OCI-LY7 (cell line): ENCODE data around the gene EPAS1. TPM values are rescaled to one million over a fixed set of nuclear protein-coding genes. Genes with fewer than 3 reads are reported as not detected.

Source experiments
- BruUV-seq: library from RNA; stranded (reverse); fragments of 400-500 nt; replicated peaks from 2 replicates; lab custom pipeline; 2021; lab: Mats Ljungman, UMichigan
- CTCF ChIA-PET: fragments of 300-600 bp; sonication (Branson Sonifier 250); formaldehyde crosslinking; loops from one replicate; lab custom pipeline; 2022; ENCODE audit warnings: antibody characterized with exemption; ENCODE audit not compliant: unreplicated experiment; lab: Charles Lee
- POLR2A ChIA-PET: fragments of 300-600 bp; sonication (Branson Sonifier 250); formaldehyde crosslinking; loops from one replicate; lab custom pipeline; 2022; ENCODE audit warnings: antibody characterized with exemption; lab: Charles Lee
- DNase-seq: peaks from one replicate; pipeline ENCODE4 v3.0.0-alpha.2; 2015; ENCODE audit warnings: low spot score
- H2AFZ ChIP-seq: fragments of 200-600 bp; sonication (generic), shearing (Covaris generic); 2 replicates; pipeline ENCODE4 v1.6.1; 2014; ENCODE audit warnings: mild to moderate bottlenecking, antibody characterized with exemption, low read length, moderate library complexity
- H3K27ac ChIP-seq: fragments of 200-600 bp; sonication (generic); 2 replicates; pipeline ENCODE4 v1.5.1; 2014; ENCODE audit warnings: mixed run types, low read depth, mild to moderate bottlenecking, moderate library complexity, low read length, inconsistent platforms; ENCODE audit not compliant: poor library complexity, severe bottlenecking
- H3K36me3 ChIP-seq: fragments of 200-600 bp; sonication (generic); 2 replicates; pipeline ENCODE4 v1.6.1; 2014; ENCODE audit warnings: mild to moderate bottlenecking, antibody characterized with exemption, low read length, moderate library complexity, mixed read lengths; ENCODE audit not compliant: insufficient read depth
- H3K4me1 ChIP-seq: fragments of 200-600 bp; sonication (generic); 2 replicates; pipeline ENCODE4 v1.5.1; 2014; ENCODE audit warnings: mild to moderate bottlenecking, low read length; ENCODE audit not compliant: insufficient read depth, poor library complexity, severe bottlenecking
- H3K4me2 ChIP-seq: fragments of 200-600 bp; sonication (generic); 2 replicates; pipeline ENCODE4 v1.6.1; 2014; ENCODE audit warnings: mild to moderate bottlenecking, low read length
- H3K4me3 ChIP-seq: fragments of 200-600 bp; sonication (generic); 2 replicates; pipeline ENCODE4 v1.5.1; 2014; ENCODE audit warnings: mild to moderate bottlenecking, low read depth, low read length; ENCODE audit not compliant: poor library complexity, severe bottlenecking
- H3K79me2 ChIP-seq: fragments of 200-600 bp; sonication (generic); 2 replicates; pipeline ENCODE4 v1.6.1; 2016; ENCODE audit warnings: low read depth, mild to moderate bottlenecking, low read length, moderate library complexity, mixed read lengths; ENCODE audit not compliant: insufficient read depth
- H3K9me2 ChIP-seq: fragments of 200-600 bp; sonication (generic); 2 replicates; pipeline ENCODE4 v1.6.1; 2016; ENCODE audit warnings: mild to moderate bottlenecking, low read length, mixed read lengths; ENCODE audit not compliant: insufficient read depth
- H3K9me3 ChIP-seq: fragments of 200-600 bp; sonication (generic); 2 replicates; pipeline ENCODE4 v1.6.1; 2014; ENCODE audit warnings: mild to moderate bottlenecking, mixed run types, low read length, mixed read lengths
- H4K20me1 ChIP-seq: fragments of 200-600 bp; sonication (generic); 2 replicates; pipeline ENCODE4 v1.6.1; 2014; ENCODE audit warnings: mild to moderate bottlenecking, antibody characterized with exemption, low read length, moderate library complexity, mixed read lengths; ENCODE audit not compliant: insufficient read depth
- EZH2phosphoT487 ChIP-seq: fragments of 200-600 bp; sonication (generic); IDR thresholded peaks from 2 replicates; pipeline ENCODE4 v1.6.1; 2018; ENCODE audit warnings: low read depth, borderline replicate concordance, mild to moderate bottlenecking, mixed run types, antibody characterized with exemption, low read length, moderate library complexity, mixed read lengths
- intact Hi-C: fragments of 100-400 bp; cut with micrococcal nuclease; formaldehyde crosslinking; loops from one replicate; pipeline ENCODE4 v1.10.0; 2022; ENCODE audit not compliant: unreplicated experiment
- total RNA-seq, 2 experiments: library from RNA; depleted of rRNA in 1 of 2; stranded (reverse); fragments of >200 nt in 1 of 2; shearing (Covaris generic) in 1 of 2; gene quantifications; 2 replicates each; pipeline ENCODE4 v1.2.3, GENCODE V29; 2014 to 2022
- TF ChIP-seq, protein P1 (sequence below): fragments of 200-600 bp; sonication (generic); conservative IDR thresholded peaks from 2 replicates; pipeline ENCODE4 v1.5.1; 2014; ENCODE audit warnings: mild to moderate bottlenecking, antibody characterized with exemption, low read length, moderate library complexity, mixed read lengths

EPAS1 gene
- total RNA-seq, 2 experiments from 2014 or later = 0.74 TPM; not detected in 1

DNA sequence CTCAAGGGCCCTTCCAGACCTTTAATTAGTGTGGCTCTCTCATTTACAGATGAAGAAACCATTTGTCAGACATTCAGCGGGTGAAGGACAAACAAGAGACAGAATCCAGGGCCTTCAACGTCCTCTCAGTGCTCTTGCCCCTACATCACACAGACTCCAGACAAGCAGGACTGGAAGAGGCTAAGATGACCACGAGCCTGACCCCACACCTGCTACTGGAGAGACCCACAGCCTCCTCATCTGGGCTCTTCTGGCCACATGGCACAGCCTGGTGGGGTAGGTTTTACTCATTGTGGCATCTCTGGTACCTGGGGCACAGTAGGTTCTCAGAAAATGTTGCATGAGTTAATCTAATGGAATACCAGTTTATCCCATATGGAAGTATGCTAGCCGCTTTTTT, 112.5 kb downstream of the EPAS1 start:
- Histone ChIP-seq H3K27ac (no peak overlapping the region), H3K4me1 (no peaks in the 10 kb centered on the region), H3K9me2 (no peaks in the 10 kb centered on the region), H2AFZ (no peak overlapping the region), H3K4me3 (no peak overlapping the region), H3K4me2 (no peak overlapping the region), H3K9me3 (no peaks in the 10 kb centered on the region), H3K79me2 (no peaks in the 10 kb centered on the region), H3K36me3 (no peaks in the 10 kb centered on the region), H4K20me1 (no peaks in the 10 kb centered on the region)
- intact Hi-C loops = no loop called here
- no TSS peak for BruUV-seq
- TF ChIP-seq EZH2phosphoT487 = no peak
- TF ChIP-seq, protein P1, sequence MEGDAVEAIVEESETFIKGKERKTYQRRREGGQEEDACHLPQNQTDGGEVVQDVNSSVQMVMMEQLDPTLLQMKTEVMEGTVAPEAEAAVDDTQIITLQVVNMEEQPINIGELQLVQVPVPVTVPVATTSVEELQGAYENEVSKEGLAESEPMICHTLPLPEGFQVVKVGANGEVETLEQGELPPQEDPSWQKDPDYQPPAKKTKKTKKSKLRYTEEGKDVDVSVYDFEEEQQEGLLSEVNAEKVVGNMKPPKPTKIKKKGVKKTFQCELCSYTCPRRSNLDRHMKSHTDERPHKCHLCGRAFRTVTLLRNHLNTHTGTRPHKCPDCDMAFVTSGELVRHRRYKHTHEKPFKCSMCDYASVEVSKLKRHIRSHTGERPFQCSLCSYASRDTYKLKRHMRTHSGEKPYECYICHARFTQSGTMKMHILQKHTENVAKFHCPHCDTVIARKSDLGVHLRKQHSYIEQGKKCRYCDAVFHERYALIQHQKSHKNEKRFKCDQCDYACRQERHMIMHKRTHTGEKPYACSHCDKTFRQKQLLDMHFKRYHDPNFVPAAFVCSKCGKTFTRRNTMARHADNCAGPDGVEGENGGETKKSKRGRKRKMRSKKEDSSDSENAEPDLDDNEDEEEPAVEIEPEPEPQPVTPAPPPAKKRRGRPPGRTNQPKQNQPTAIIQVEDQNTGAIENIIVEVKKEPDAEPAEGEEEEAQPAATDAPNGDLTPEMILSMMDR = no peak
- CTCF ChIA-PET = no interaction called here
- no peak for DNase-seq
- POLR2A ChIA-PET = interaction anchor here (0.7 kb wide), 1 partner anchor 25 kb away, joined by 3 read pairs; no protein-coding TSS in a partner anchor

DNA sequence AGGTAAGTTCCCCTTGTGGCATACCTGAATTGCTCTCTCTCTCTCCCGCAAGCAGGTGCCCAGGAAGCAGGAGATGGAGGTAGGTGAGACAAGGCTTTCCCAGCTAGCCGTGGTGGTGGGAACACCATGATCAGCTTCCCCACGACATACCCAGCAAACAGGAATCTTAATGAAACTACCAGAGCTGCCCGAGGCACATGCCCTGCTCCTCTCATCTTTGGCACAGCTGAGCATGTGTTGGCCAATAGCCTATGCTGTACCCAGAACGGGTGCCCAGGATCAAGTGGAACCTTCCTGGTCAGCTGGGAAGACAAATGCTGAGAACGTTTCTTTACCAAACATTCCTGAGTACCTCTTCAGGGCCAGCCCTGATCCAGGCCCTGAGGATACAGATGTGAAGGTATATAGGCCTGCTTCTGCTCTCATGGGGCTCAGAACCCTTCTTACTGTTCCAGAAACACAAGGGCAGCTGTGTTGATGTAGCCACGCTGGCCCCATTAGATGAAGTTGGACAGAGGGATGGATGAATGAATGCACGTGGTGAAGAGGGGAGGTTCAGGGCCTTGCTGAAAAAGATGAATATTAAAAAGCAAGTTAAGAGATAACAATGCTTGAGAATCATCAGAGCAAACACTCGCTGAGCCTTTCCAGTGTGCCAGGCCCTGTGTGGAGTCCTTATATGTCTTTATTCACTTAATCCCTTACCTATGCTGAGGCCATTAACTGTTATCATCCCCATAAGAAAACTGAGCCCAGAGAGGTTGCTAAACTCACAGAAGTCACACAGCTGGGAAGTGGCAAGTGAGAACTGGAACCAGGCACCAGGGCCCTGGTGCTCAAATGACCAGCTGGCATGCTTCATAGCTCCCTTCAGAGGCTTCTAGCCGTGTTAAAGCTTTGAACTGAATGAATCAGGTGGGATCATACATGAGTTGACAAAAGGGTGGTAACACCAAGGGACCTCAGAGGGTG, 113.4 kb downstream of the EPAS1 start:
- H3K9me2 ChIP-seq = no peaks in the 10 kb centered on the region
- no peaks in the 10 kb centered on the region for H3K4me1 ChIP-seq
- no peaks in the 10 kb centered on the region for H4K20me1 ChIP-seq
- CTCF ChIA-PET = no interaction called here
- no peaks in the 10 kb centered on the region for H3K79me2 ChIP-seq
- no peak overlapping the region for H3K4me3 ChIP-seq
- H3K9me3 ChIP-seq = no peaks in the 10 kb centered on the region
- no TSS peak for BruUV-seq
- H3K4me2 ChIP-seq = no peak overlapping the region
- POLR2A ChIA-PET = interaction anchor here (1.1 kb wide), 1 partner anchor 1953 kb away, joined by 5 read pairs; no protein-coding TSS in a partner anchor
- no peak for DNase-seq
- no peaks in the 10 kb centered on the region for H3K36me3 ChIP-seq
- intact Hi-C loops = no loop called here
- TF ChIP-seq, protein P1 = no peak
- TF ChIP-seq EZH2phosphoT487 = no peak
- no peak overlapping the region for H3K27ac ChIP-seq
- no peak overlapping the region for H2AFZ ChIP-seq
